ENCODE results near the gene RNF168.
"Not testable (repeated sequence)": the region's sequence is repeated elsewhere in the genome, so short reads cannot be mapped to it uniquely, and the experiment has no call there.

Gene RNF168

DNA sequence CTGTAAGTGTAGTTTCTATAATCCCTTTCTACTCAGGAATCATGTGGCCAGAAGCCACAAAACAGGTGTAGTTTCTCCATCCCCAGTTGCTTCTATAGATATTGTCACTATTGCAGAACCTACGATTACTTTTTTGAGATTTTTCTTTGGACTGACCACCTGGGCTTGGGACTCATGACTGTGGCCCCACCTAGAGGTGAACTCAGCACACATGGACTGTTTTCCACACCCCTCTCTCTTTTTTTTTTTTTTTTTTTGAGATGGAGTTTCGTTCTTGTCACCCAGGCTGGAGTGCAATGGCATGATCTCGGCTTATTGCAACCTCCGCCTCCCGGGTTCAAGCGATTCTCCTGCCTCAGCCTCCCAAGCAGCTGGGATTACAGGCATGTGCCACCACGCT is 58.2 kb downstream of the RNF168 start:
- TF ChIP-seq ZNF654 (tag by site-specific recombination; IDR thresholded peaks at IDR 0.05; ENCODE audit: low read depth), result peak; percentile 49
- POLR2A ChIA-PET; H3K4me1 ChIP-seq (ENCODE audit: control insufficient read depth, insufficient read depth, low read length); H3K9me3 ChIP-seq (ENCODE audit: control insufficient read depth, insufficient read depth, low read depth, low read length); H3K27ac ChIP-seq (ENCODE audit: extremely low read depth, low read depth, low read length); CTCF ChIA-PET; H3K4me3 ChIP-seq (ENCODE audit: low read depth, low read length); H3K36me3 ChIP-seq (ENCODE audit: control insufficient read depth in 2 of 2, insufficient read depth in 1 of 2, low read length in 2 of 2): not testable (repeated sequence)

DNA sequence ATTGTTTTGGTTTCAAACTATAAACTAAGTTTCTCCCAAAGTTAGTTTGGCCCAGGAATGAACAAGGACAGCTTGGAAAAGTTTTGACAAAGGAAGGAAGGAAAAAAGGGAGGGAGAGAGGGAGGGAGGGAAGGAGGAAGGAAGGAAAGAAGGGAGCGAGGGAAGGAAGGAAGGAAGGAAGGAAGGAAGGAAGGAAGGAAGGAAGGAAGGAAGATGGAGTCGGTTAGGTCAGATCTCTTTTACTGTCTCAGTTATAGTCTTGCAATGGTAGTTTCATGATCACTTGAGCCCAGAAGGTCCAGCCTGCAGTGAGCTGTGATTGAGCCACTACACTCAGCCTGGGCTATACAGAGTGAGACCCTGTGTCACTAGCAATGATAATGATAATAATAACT is 59.1 kb downstream of the RNF168 start:
- H3K36me3 ChIP-seq (ENCODE audit: control insufficient read depth in 2 of 2, insufficient read depth in 1 of 2, low read length in 2 of 2), result no peaks in the 10 kb centered on the region
- H3K4me3 ChIP-seq (ENCODE audit: low read depth, low read length), result no peak overlapping the region
- no peak overlapping the region for H3K27ac ChIP-seq (ENCODE audit: extremely low read depth, low read depth, low read length)
- ChIA-PET CTCF (no interaction called here), POLR2A (no interaction called here)
- no peak for TF ChIP-seq SCRT2 (tag by site-specific recombination; IDR thresholded peaks at IDR 0.05)
- no peak for TF ChIP-seq ZNF404 (tag by site-specific recombination; IDR thresholded peaks at IDR 0.05)
- TF ChIP-seq ZNF350 (tag by site-specific recombination; IDR thresholded peaks at IDR 0.05), result no peak
- TF ChIP-seq, protein P1, sequence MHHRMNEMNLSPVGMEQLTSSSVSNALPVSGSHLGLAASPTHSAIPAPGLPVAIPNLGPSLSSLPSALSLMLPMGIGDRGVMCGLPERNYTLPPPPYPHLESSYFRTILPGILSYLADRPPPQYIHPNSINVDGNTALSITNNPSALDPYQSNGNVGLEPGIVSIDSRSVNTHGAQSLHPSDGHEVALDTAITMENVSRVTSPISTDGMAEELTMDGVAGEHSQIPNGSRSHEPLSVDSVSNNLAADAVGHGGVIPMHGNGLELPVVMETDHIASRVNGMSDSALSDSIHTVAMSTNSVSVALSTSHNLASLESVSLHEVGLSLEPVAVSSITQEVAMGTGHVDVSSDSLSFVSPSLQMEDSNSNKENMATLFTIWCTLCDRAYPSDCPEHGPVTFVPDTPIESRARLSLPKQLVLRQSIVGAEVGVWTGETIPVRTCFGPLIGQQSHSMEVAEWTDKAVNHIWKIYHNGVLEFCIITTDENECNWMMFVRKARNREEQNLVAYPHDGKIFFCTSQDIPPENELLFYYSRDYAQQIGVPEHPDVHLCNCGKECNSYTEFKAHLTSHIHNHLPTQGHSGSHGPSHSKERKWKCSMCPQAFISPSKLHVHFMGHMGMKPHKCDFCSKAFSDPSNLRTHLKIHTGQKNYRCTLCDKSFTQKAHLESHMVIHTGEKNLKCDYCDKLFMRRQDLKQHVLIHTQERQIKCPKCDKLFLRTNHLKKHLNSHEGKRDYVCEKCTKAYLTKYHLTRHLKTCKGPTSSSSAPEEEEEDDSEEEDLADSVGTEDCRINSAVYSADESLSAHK (tag by site-specific recombination; IDR thresholded peaks at IDR 0.05), result no peak
- TF ChIP-seq ZNF248 (tag by site-specific recombination; IDR thresholded peaks at IDR 0.05), result no peak
- peak; percentile 72; the same call in 1 of the 2 replicates for TF ChIP-seq IKZF3 (tag by site-specific recombination; IDR thresholded peaks at IDR 0.05)
- peak; percentile 98 for TF ChIP-seq ZNF366 (tag by site-specific recombination; conservative IDR thresholded peaks at IDR 0.05)
- TF ChIP-seq ZFP3 (tag by site-specific recombination; IDR thresholded peaks at IDR 0.05; ENCODE audit: low read depth), result no peak
- peak; percentile 68; the same call in 1 of the 2 replicates for TF ChIP-seq ZNF473 (tag by site-specific recombination; IDR thresholded peaks at IDR 0.05)
- TF ChIP-seq ZNF266 (tag by site-specific recombination; IDR thresholded peaks at IDR 0.05; ENCODE audit: low read depth), result no peak
- TF ChIP-seq ZNF555 (tag by site-specific recombination; conservative IDR thresholded peaks at IDR 0.05), result no peak
- TF ChIP-seq ZSCAN30 (tag by site-specific recombination; IDR thresholded peaks at IDR 0.05), result no peak
- TF ChIP-seq ZNF670 (tag by site-specific recombination; IDR thresholded peaks at IDR 0.05; ENCODE audit: low read depth), result peak; percentile 72; the same call in 1 of the 2 replicates
- no peak for TF ChIP-seq ZBTB48 (tag by site-specific recombination; IDR thresholded peaks at IDR 0.05)
- TF ChIP-seq ZNF416 (tag by site-specific recombination; IDR thresholded peaks at IDR 0.05), result no peak
- TF ChIP-seq ZNF548 (tag by site-specific recombination; IDR thresholded peaks at IDR 0.05), result no peak
- no peak for TF ChIP-seq ZNF10 (tag by site-specific recombination; IDR thresholded peaks at IDR 0.05)
- TF ChIP-seq ZNF560 (tag by site-specific recombination; IDR thresholded peaks at IDR 0.05; ENCODE audit: borderline replicate concordance), result no peak
- TF ChIP-seq, protein P2, sequence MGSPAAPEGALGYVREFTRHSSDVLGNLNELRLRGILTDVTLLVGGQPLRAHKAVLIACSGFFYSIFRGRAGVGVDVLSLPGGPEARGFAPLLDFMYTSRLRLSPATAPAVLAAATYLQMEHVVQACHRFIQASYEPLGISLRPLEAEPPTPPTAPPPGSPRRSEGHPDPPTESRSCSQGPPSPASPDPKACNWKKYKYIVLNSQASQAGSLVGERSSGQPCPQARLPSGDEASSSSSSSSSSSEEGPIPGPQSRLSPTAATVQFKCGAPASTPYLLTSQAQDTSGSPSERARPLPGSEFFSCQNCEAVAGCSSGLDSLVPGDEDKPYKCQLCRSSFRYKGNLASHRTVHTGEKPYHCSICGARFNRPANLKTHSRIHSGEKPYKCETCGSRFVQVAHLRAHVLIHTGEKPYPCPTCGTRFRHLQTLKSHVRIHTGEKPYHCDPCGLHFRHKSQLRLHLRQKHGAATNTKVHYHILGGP (tag by site-specific recombination; IDR thresholded peaks at IDR 0.05), result no peak
- no peak for TF ChIP-seq ZNF274 (IDR thresholded peaks at IDR 0.05; ENCODE audit: low read length)
- TF ChIP-seq ZNF274 (tag by site-specific recombination; IDR thresholded peaks at IDR 0.05; ENCODE audit: borderline replicate concordance), result no peak
- TF ChIP-seq ZNF292 (tag by site-specific recombination; IDR thresholded peaks at IDR 0.05; ENCODE audit: borderline replicate concordance, low read depth), result no peak
- TF ChIP-seq REPIN1 (tag by site-specific recombination; IDR thresholded peaks at IDR 0.05; ENCODE audit: low read depth), result no peak
- no peak for TF ChIP-seq ZNF211 (tag by site-specific recombination; IDR thresholded peaks at IDR 0.05; ENCODE audit: low read depth)
- no peak for TF ChIP-seq ZNF549 (tag by site-specific recombination; IDR thresholded peaks at IDR 0.05)
- TF ChIP-seq ZNF394 (tag by site-specific recombination; IDR thresholded peaks at IDR 0.05; ENCODE audit: borderline replicate concordance), result no peak
- TF ChIP-seq, protein P3, sequence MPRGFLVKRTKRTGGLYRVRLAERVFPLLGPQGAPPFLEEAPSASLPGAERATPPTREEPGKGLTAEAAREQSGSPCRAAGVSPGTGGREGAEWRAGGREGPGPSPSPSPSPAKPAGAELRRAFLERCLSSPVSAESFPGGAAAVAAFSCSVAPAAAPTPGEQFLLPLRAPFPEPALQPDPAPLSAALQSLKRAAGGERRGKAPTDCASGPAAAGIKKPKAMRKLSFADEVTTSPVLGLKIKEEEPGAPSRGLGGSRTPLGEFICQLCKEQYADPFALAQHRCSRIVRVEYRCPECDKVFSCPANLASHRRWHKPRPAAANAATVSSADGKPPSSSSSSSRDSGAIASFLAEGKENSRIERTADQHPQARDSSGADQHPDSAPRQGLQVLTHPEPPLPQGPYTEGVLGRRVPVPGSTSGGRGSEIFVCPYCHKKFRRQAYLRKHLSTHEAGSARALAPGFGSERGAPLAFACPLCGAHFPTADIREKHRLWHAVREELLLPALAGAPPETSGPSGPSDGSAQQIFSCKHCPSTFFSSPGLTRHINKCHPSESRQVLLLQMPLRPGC (tag by site-specific recombination; IDR thresholded peaks at IDR 0.05), result 0 out of 2 replicates have a peak, but pooled peaks have one; percentile 24
- TF ChIP-seq KLF7 (tag by site-specific recombination; IDR thresholded peaks at IDR 0.05; ENCODE audit: borderline replicate concordance), result no peak
- no peak for TF ChIP-seq ZNF174 (tag by site-specific recombination; IDR thresholded peaks at IDR 0.05)
- TF ChIP-seq, protein P4, sequence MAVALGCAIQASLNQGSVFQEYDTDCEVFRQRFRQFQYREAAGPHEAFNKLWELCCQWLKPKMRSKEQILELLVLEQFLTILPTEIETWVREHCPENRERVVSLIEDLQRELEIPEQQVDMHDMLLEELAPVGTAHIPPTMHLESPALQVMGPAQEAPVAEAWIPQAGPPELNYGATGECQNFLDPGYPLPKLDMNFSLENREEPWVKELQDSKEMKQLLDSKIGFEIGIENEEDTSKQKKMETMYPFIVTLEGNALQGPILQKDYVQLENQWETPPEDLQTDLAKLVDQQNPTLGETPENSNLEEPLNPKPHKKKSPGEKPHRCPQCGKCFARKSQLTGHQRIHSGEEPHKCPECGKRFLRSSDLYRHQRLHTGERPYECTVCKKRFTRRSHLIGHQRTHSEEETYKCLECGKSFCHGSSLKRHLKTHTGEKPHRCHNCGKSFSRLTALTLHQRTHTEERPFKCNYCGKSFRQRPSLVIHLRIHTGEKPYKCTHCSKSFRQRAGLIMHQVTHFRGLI (tag by site-specific recombination; IDR thresholded peaks at IDR 0.05), result no peak
- no peaks in the 10 kb centered on the region for H3K9me3 ChIP-seq (ENCODE audit: control insufficient read depth, insufficient read depth, low read depth, low read length)
- H3K4me1 ChIP-seq (ENCODE audit: control insufficient read depth, insufficient read depth, low read length), result no peaks in the 10 kb centered on the region

All from HEK293 (cell line).